ENCODE data around the gene SESTD1.

- TF ChIP-seq CTCF (IDR thresholded peaks at IDR 0.05) (no peak), POLR2A (IDR thresholded peaks at IDR 0.05) (no peak)
These were observed 93.7 kb downstream of the SESTD1 start for GRCh38 chr2:179170901-179171300.

Data from prostate gland (tissue), 2 donors.